IMR-90 (cell line): Measurements from ENCODE around the gene KLRC1. TPM values are rescaled to one million over a fixed set of nuclear protein-coding genes. Genes with fewer than 3 reads are reported as not detected.

Experiments
- ATAC-seq: fragments of 200-7000 bp; cut with Tn5 transposase; 2 replicates; pipeline ENCODE4 v1.9.1; 2020; ENCODE audit warnings: low read depth, mild to moderate bottlenecking, moderate library complexity
- BruUV-seq: library from RNA; stranded (reverse); fragments of 400-500 nt; replicated peaks from 2 replicates; lab custom pipeline; 2021; lab: Mats Ljungman, UMichigan
- CTCF ChIA-PET: fragments of 300-600 bp; formaldehyde crosslinking; extraction: SDS; loops from one replicate; lab custom pipeline; 2021; ENCODE audit warnings: antibody characterized with exemption; lab: Yijun Ruan, JAX
- POLR2A ChIA-PET: fragments of 300-600 bp; sonication (Branson Sonifier 250); formaldehyde crosslinking; loops from one replicate; lab custom pipeline; 2022; ENCODE audit warnings: antibody characterized with exemption; ENCODE audit not compliant: unreplicated experiment; lab: Charles Lee
- DNase-seq: peaks from one replicate; pipeline ENCODE4 v3.0.0; 2013
- H2AFZ ChIP-seq: replicated peaks from 2 replicates; pipeline ENCODE3; 2013; ENCODE audit warnings: low read length, mild to moderate bottlenecking; ENCODE audit not compliant: poor library complexity
- H2AK5ac ChIP-seq: 2 replicates; pipeline ENCODE4 v1.6.1; 2013; ENCODE audit warnings: low read depth, low read length, inconsistent platforms
- H2AK9ac ChIP-seq: replicated peaks from 2 replicates; pipeline ENCODE3; 2013; ENCODE audit warnings: mild to moderate bottlenecking, low read depth, low read length, moderate library complexity; ENCODE audit not compliant: poor library complexity
- H2BK120ac ChIP-seq: 2 replicates; pipeline ENCODE4 v1.6.1; 2013; ENCODE audit warnings: low read depth, low read length, inconsistent platforms
- H2BK15ac ChIP-seq: 3 replicates; pipeline ENCODE4 v1.6.1; 2013; ENCODE audit warnings: low read depth, low read length, inconsistent platforms
- H2BK20ac ChIP-seq: 2 replicates; pipeline ENCODE4 v1.6.1; 2013; ENCODE audit warnings: low read depth, mild to moderate bottlenecking, inconsistent platforms, low read length, moderate library complexity
- H2BK5ac ChIP-seq: 2 replicates; pipeline ENCODE4 v1.6.1; 2013; ENCODE audit warnings: mild to moderate bottlenecking, low read depth, low read length, inconsistent platforms; ENCODE audit not compliant: poor library complexity, severe bottlenecking
- H3K14ac ChIP-seq: replicated peaks from 2 replicates; pipeline ENCODE4 v1.6.1; 2013; ENCODE audit warnings: low read depth, low read length, inconsistent platforms
- H3K18ac ChIP-seq: 2 replicates; pipeline ENCODE4 v1.6.1; 2013; ENCODE audit warnings: low read depth, low read length, control low read depth
- H3K23ac ChIP-seq: 2 replicates; pipeline ENCODE4 v1.6.1; 2013; ENCODE audit warnings: low read depth, low read length, inconsistent platforms
- H3K27ac ChIP-seq: 2 replicates; pipeline ENCODE4 v1.5.1; 2013; ENCODE audit warnings: mild to moderate bottlenecking, control low read depth, low read length; ENCODE audit not compliant: insufficient read depth
- H3K27me3 ChIP-seq: 2 replicates; pipeline ENCODE4 v1.6.1; 2013; ENCODE audit warnings: low read length; ENCODE audit not compliant: control insufficient read depth, insufficient read depth
- H3K36me3 ChIP-seq: 2 replicates; pipeline ENCODE4 v1.6.1; 2013; ENCODE audit warnings: low read length, mixed read lengths; ENCODE audit not compliant: control insufficient read depth, insufficient read depth
- H3K4ac ChIP-seq: 2 replicates; pipeline ENCODE4 v1.6.1; 2013; ENCODE audit warnings: low read depth, low read length, inconsistent platforms
- H3K4me1 ChIP-seq: 2 replicates; pipeline ENCODE4 v1.6.1; 2013; ENCODE audit warnings: low read length, mixed read lengths; ENCODE audit not compliant: control insufficient read depth, insufficient read depth
- H3K4me2 ChIP-seq: 2 replicates; pipeline ENCODE4 v1.6.1; 2013; ENCODE audit warnings: low read depth, mild to moderate bottlenecking, control low read depth, low read length, moderate library complexity
- H3K4me3 ChIP-seq: 2 replicates; pipeline ENCODE4 v1.5.1; 2013; ENCODE audit warnings: low read depth, mild to moderate bottlenecking, control low read depth, low read length, moderate library complexity; ENCODE audit not compliant: insufficient read depth
- H3K56ac ChIP-seq: 2 replicates; pipeline ENCODE4 v1.6.1; 2013; ENCODE audit warnings: low read length, inconsistent platforms; ENCODE audit not compliant: insufficient read depth; ENCODE audit errors: extremely low read depth
- H3K79me1 ChIP-seq, 2 experiments: 2 replicates each; pipeline ENCODE4 v1.6.1; 2013; ENCODE audit warnings: low read length in 2 of 2, inconsistent platforms in 1 of 2, low read depth in 1 of 2
- H3K9ac ChIP-seq: 2 replicates; pipeline ENCODE4 v1.6.1; 2013; ENCODE audit warnings: low read depth, low read length, control low read depth
- H3K9me1 ChIP-seq: 2 replicates; pipeline ENCODE4 v1.6.1; 2013; ENCODE audit warnings: low read length, inconsistent platforms; ENCODE audit not compliant: insufficient read depth
- H3K9me3 ChIP-seq: 2 replicates; pipeline ENCODE4 v1.6.1; 2013; ENCODE audit warnings: low read length; ENCODE audit not compliant: control insufficient read depth, insufficient read depth
- H4K20me1 ChIP-seq: 2 replicates; pipeline ENCODE4 v1.6.1; 2013; ENCODE audit warnings: low read length, inconsistent platforms; ENCODE audit not compliant: insufficient read depth
- H4K5ac ChIP-seq: 2 replicates; pipeline ENCODE4 v1.6.1; 2013; ENCODE audit warnings: mild to moderate bottlenecking, low read depth, low read length, control low read depth
- H4K8ac ChIP-seq, 2 experiments: 2 replicates each; pipeline ENCODE4 v1.6.1; 2013; ENCODE audit warnings: low read depth in 2 of 2, low read length in 2 of 2, control low read depth in 1 of 2, inconsistent platforms in 1 of 2
- H4K91ac ChIP-seq: 2 replicates; pipeline ENCODE4 v1.6.1; 2013; ENCODE audit warnings: low read depth, low read length, inconsistent platforms; ENCODE audit not compliant: insufficient read depth
- BHLHE40 ChIP-seq: fragments of 150-350 bp; IDR thresholded peaks from 2 replicates; pipeline ENCODE4 v1.6.1; 2016; ENCODE audit warnings: mild to moderate bottlenecking, low read depth, low read length
- CHD1 ChIP-seq: IDR thresholded peaks from 2 replicates; pipeline ENCODE4 v1.6.1; 2012; ENCODE audit warnings: low read depth, low read length, improper control_type of control experiment
- CTCF ChIP-seq: conservative IDR thresholded peaks from 2 replicates; pipeline ENCODE4 v1.5.1; 2012; ENCODE audit warnings: mild to moderate bottlenecking, low read depth, low read length, improper control_type of control experiment
- ELK1 ChIP-seq: fragments of 150-350 bp; IDR thresholded peaks from 2 replicates; pipeline ENCODE4 v1.6.1; 2016; ENCODE audit warnings: low read depth, mild to moderate bottlenecking, low read length, moderate library complexity, borderline replicate concordance
- FOS ChIP-seq: fragments of 150-350 bp; IDR thresholded peaks from 2 replicates; pipeline ENCODE4 v1.6.1; 2016; ENCODE audit warnings: low read depth, low read length
- MAFK ChIP-seq: IDR thresholded peaks from 2 replicates; pipeline ENCODE4 v1.6.1; 2012; ENCODE audit warnings: low read depth, low read length, improper control_type of control experiment
- MAZ ChIP-seq: IDR thresholded peaks from 2 replicates; pipeline ENCODE4 v1.6.1; 2012; ENCODE audit warnings: low read depth, mild to moderate bottlenecking, low read length, improper control_type of control experiment, moderate library complexity, borderline replicate concordance
- MXI1 ChIP-seq: IDR thresholded peaks from 2 replicates; pipeline ENCODE4 v1.6.1; 2012; ENCODE audit warnings: low read depth, mild to moderate bottlenecking, low read length, moderate library complexity, borderline replicate concordance
- NFE2L2 ChIP-seq: fragments of 150-350 bp; IDR thresholded peaks from 2 replicates; pipeline ENCODE4 v1.6.1; 2016; ENCODE audit warnings: low read depth, mild to moderate bottlenecking, low read length
- POLR2A ChIP-seq: IDR thresholded peaks from 2 replicates; pipeline ENCODE4 v1.6.1; 2012; ENCODE audit warnings: mild to moderate bottlenecking, low read depth, low read length
- RAD21 ChIP-seq: IDR thresholded peaks from 2 replicates; pipeline ENCODE4 v1.6.1; 2012; ENCODE audit warnings: low read length, improper control_type of control experiment
- RFX5 ChIP-seq: IDR thresholded peaks from 2 replicates; pipeline ENCODE4 v1.8.0; 2012; ENCODE audit warnings: low read depth, mild to moderate bottlenecking, low read length, moderate library complexity
- SMC3 ChIP-seq: fragments of 150-350 bp; IDR thresholded peaks from 2 replicates; pipeline ENCODE4 v1.6.1; 2016; ENCODE audit warnings: low read depth, mild to moderate bottlenecking, antibody characterized with exemption, low read length, moderate library complexity
- WGBS, 2 experiments: methylation state at CpG; one replicate each; pipeline versions ENCODE4 v1.1.5 to v1.1.7; 2013; ENCODE audit warnings: missing lambda C conversion rate in 2 of 2; ENCODE audit not compliant: insufficient read length in 1 of 2; ENCODE audit errors: extremely low coverage in 2 of 2; 5-methylcytosine and 5-hydroxymethylcytosine counted together
- dilution Hi-C: fragments of 300-500 bp; cut with HindIII; formaldehyde crosslinking; loops from one replicate; pipeline ENCODE4 v1.14.3; 2018; ENCODE audit warnings: low sequenced_read_pairs; ENCODE audit not compliant: unreplicated experiment
- in situ Hi-C: fragments of 300-500 bp; cut with MboI; formaldehyde crosslinking; loops from 3 replicates; pipeline ENCODE4 v1.14.3; 2019; ENCODE audit warnings: low sequenced_read_pairs, inconsistent platforms, mixed read lengths
- intact Hi-C: fragments of 100-400 bp; cut with micrococcal nuclease; formaldehyde crosslinking; loops from 2 replicates; pipeline ENCODE4 v1.10.0; 2022
- polyA plus RNA-seq, 3 experiments: library from polyadenylated mRNA; depleted of rRNA; stranded (reverse); fragments of >200 nt; gene quantifications; 2 replicates each; pipeline ENCODE4 v1.2.3, GENCODE V29; 2012; ENCODE audit warnings: low replicate concordance in 1 of 3
- total RNA-seq: library from RNA; depleted of rRNA; stranded (reverse); fragments of >200 nt; gene quantifications from 2 replicates; pipeline ENCODE4 v1.2.3, GENCODE V29; 2012

KLRC1 gene
- total and polyA plus RNA-seq, 2 of the 4 experiments (the other 2 are of a cell fraction): not detected

- no CpG with 5 or more reads among the region's 5 CpGs for WGBS, 2 experiments
- ATAC-seq (no peak), DNase-seq (no peak)
- Histone ChIP-seq H3K14ac (no peak overlapping the region), H2BK5ac (no peak overlapping the region), H3K4ac (no peak overlapping the region), H3K9me1 (no peaks in the 10 kb centered on the region), H2AK9ac (no peak overlapping the region), H3K79me1 (no peaks in the 10 kb centered on the region), H2AK5ac (no peak overlapping the region), H2AFZ (no peak overlapping the region), H3K23ac (no peak overlapping the region), H3K9ac (no peak overlapping the region), H4K20me1 (no peaks in the 10 kb centered on the region), H3K18ac (no peak overlapping the region), H3K4me3 (no peak overlapping the region), H3K56ac (no peak overlapping the region), H2BK20ac (no peak overlapping the region), H3K36me3 (no peaks in the 10 kb centered on the region), H3K27ac (no peak overlapping the region), H3K27me3 (peaks cover 3% of the 10 kb centered on the region), H2BK15ac (no peak overlapping the region), H3K4me2 (no peak overlapping the region), H2BK120ac (no peak overlapping the region), H4K5ac (no peak overlapping the region), H3K4me1 (no peaks in the 10 kb centered on the region), H4K91ac (no peak overlapping the region), H4K8ac (no peak overlapping the region), H3K9me3 (peaks cover 3% of the 10 kb centered on the region; the same call in 1 of the 2 replicates)
- POLR2A ChIA-PET: no interaction called here
- intact Hi-C loops: loop anchor here (10.0 kb wide), 1 partner anchor 50 kb away; the partner anchor contains the start of gene KLRC1
- TF ChIP-seq NFE2L2: no peak
- TF ChIP-seq MAZ: no peak
- no peak for TF ChIP-seq FOS
- no peak for TF ChIP-seq CTCF
- TF ChIP-seq MAFK: no peak
- no peak for TF ChIP-seq RFX5
- TF ChIP-seq ELK1: no peak
- TF ChIP-seq MXI1: no peak
- no peak for TF ChIP-seq BHLHE40
- TF ChIP-seq RAD21: no peak
- TF ChIP-seq CHD1: no peak
- no peak for TF ChIP-seq POLR2A
- TF ChIP-seq SMC3: no peak
- dilution Hi-C loops: no loop called here
- CTCF ChIA-PET: no interaction called here
- no TSS peak for BruUV-seq
- in situ Hi-C loops: no loop called here
These were observed 47.9 kb downstream of the KLRC1 start for GRCh38 chr12:10405294-10405693.
